A549 treated with dexamethasone at 1 μM for 4 hours (cell line): ENCODE measurements around the gene TMEM178B. TPM values are rescaled to one million over a fixed set of nuclear protein-coding genes. Genes with fewer than 3 reads are reported as not detected.

Source experiments
- total RNA-seq: library from RNA; stranded (reverse); fragments of 200-300 nt; extraction: Qiagen RNA extraction; gene quantifications from 5 replicates; pipeline ENCODE4 v1.2.3, GENCODE V29; 2022

TMEM178B gene
- total RNA-seq: 1.3 to 2.0 TPM (median 1.7 TPM) in 5 replicates

GRCh38 chr7:141073641-141074161 lies at the start of gene TMEM178B:
Gene TMEM178B, plus strand, starts transcription at chr7:141074064.

Other genes starting within 250 kb of the TMEM178B start
- 3.6 to 9.0 TPM (median 6.8 TPM) in 5 replicates for gene BRAF, start 149.1 kb upstream of the TMEM178B start, total RNA-seq
- 93.7 to 137 TPM (median 95.9 TPM) in 5 replicates for gene MRPS33, start 59.1 kb upstream of the TMEM178B start, total RNA-seq